OCI-LY3 (cell line): ENCODE measurements around the gene PRDX5.

Experiments used
- H2AFZ ChIP-seq: fragments of 200-600, 300-600 bp; shearing (Covaris generic); 2 replicates; pipeline ENCODE4 v1.6.0; 2014; ENCODE audit warnings: antibody characterized with exemption, low read depth, low read length
- H3K27ac ChIP-seq: fragments of 200-600, 300-600 bp; sonication (generic); 2 replicates; pipeline ENCODE4 v1.5.1; 2014; ENCODE audit warnings: mild to moderate bottlenecking, low read length, moderate library complexity, mixed read lengths
- H3K27me3 ChIP-seq: fragments of 200-600, 300-600 bp; sonication (generic); 2 replicates; pipeline ENCODE4 v1.6.1; 2014; ENCODE audit warnings: low read depth, low read length, mixed read lengths
- H3K36me3 ChIP-seq: fragments of 200-600, 300-600 bp; sonication (generic); replicated peaks from 2 replicates; pipeline ENCODE3; 2014; ENCODE audit warnings: low read depth, low read length, mixed read lengths
- H3K4me1 ChIP-seq: fragments of 300-600, 200-600 bp; sonication (generic); 2 replicates; pipeline ENCODE4 v1.6.1; 2014; ENCODE audit warnings: low read length, mixed read lengths
- H3K4me2 ChIP-seq: fragments of 200-600, 300-600 bp; sonication (generic); 2 replicates; pipeline ENCODE4 v1.6.1; 2014; ENCODE audit warnings: low read length, mixed read lengths
- H3K4me3 ChIP-seq: fragments of 300-600, 200-600 bp; sonication (generic); 2 replicates; pipeline ENCODE4 v1.5.1; 2014; ENCODE audit warnings: antibody characterized with exemption, mild to moderate bottlenecking, low read length, moderate library complexity
- H3K79me2 ChIP-seq: fragments of 300-600, 200-600 bp; shearing (Covaris generic); 2 replicates; pipeline ENCODE4 v1.6.1; 2014; ENCODE audit warnings: mild to moderate bottlenecking, low read length, mixed read lengths
- H3K9ac ChIP-seq: fragments of 300-600, 200-600 bp; shearing (Covaris generic); 2 replicates; pipeline ENCODE4 v1.6.0; 2014; ENCODE audit warnings: mild to moderate bottlenecking, low read length, moderate library complexity
- H3K9me3 ChIP-seq: fragments of 200-600, 300-600 bp; shearing (Covaris generic); 2 replicates; pipeline ENCODE4 v1.6.1; 2014; ENCODE audit warnings: low read length, mixed read lengths; ENCODE audit not compliant: insufficient read depth
- H4K20me1 ChIP-seq: fragments of 200-600, 300-600 bp; sonication (generic); 2 replicates; pipeline ENCODE4 v1.6.1; 2016; ENCODE audit warnings: low read length, mixed read lengths; ENCODE audit not compliant: insufficient read depth
- EZH2phosphoT487 ChIP-seq: fragments of 200-600 bp; shearing (Covaris generic); IDR thresholded peaks from 2 replicates; pipeline ENCODE4 v1.6.1; 2018; ENCODE audit warnings: antibody characterized with exemption, mixed run types, low read depth
- TF ChIP-seq, protein P1 (sequence below): fragments of 200-600, 300-600 bp; sonication (generic); IDR thresholded peaks from 2 replicates; pipeline ENCODE4 v1.5.1; 2014; ENCODE audit warnings: antibody characterized with exemption, low read length, low read depth

Gene PRDX5

DNA sequence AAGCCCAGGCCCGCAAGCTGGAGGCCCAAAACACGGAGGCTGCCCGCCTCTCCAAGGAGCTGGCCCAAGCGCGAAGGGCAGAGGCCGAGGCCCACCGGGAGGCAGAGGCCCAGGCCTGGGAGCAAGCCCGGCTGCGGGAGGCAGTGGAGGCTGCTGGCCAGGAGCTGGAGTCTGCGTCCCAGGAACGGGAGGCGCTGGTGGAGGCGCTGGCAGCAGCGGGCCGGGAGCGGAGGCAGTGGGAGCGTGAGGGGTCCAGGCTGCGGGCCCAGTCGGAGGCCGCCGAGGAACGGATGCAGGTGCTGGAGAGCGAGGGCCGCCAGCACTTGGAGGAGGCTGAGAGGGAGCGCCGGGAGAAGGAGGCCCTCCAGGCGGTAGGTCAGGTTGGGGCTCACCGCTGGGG is 26.9 kb downstream of the PRDX5 start:
- H4K20me1 ChIP-seq: peaks cover 22% of the 10 kb centered on the region

DNA sequence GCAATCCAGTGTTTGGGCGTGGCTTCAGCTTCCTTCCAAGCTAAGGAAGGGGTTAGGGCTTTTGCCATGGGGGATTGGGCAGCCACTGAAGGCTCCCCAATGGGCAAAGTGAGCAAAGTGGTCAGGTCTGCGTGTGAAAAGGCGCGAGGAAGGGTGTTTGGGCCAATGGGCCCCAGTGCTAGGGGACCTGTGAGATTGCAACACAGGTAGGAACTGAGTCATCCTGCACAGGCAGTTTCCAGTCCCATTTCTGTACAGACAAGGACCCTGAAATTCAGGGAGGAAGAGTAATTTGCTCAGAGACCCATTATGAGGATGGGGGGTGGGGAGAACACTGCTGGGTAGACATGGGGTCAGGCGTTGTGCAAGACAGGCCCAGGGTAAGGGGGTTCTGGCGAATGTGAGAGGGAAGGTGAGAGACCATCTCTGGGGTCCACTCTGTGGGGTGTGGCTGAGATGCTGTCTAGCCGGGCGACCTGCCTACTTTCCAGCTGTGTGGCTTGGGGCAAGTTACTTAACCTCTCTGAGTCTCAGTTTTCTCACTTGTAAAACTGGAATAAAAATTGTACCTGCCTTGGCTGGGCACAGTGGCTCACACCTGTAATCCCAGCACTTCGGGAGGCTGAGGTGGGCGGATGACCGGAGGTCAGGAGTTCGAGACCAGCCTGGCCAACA is 29.4 kb downstream of the PRDX5 start:
- H4K20me1 ChIP-seq: peaks cover 7% of the 10 kb centered on the region
- peaks cover 2% of the 10 kb centered on the region; the same call in 1 of the 2 replicates for H3K4me1 ChIP-seq
- H3K36me3 ChIP-seq: peaks cover 50% of the 10 kb centered on the region
- no peaks in the 10 kb centered on the region for H3K9me3 ChIP-seq
- H3K27ac ChIP-seq: no peak overlapping the region
- no peaks in the 10 kb centered on the region for H3K27me3 ChIP-seq
- no peak overlapping the region for H3K4me3 ChIP-seq
- H3K79me2 ChIP-seq: no peaks in the 10 kb centered on the region
- H2AFZ ChIP-seq: no peak overlapping the region
- no peak overlapping the region for H3K9ac ChIP-seq
- no peak for TF ChIP-seq EZH2phosphoT487
- TF ChIP-seq, protein P1, sequence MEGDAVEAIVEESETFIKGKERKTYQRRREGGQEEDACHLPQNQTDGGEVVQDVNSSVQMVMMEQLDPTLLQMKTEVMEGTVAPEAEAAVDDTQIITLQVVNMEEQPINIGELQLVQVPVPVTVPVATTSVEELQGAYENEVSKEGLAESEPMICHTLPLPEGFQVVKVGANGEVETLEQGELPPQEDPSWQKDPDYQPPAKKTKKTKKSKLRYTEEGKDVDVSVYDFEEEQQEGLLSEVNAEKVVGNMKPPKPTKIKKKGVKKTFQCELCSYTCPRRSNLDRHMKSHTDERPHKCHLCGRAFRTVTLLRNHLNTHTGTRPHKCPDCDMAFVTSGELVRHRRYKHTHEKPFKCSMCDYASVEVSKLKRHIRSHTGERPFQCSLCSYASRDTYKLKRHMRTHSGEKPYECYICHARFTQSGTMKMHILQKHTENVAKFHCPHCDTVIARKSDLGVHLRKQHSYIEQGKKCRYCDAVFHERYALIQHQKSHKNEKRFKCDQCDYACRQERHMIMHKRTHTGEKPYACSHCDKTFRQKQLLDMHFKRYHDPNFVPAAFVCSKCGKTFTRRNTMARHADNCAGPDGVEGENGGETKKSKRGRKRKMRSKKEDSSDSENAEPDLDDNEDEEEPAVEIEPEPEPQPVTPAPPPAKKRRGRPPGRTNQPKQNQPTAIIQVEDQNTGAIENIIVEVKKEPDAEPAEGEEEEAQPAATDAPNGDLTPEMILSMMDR: no peak
- H3K4me2 ChIP-seq: no peak overlapping the region

More for the DNA sequence above, 26.9 kb downstream of the PRDX5 start:
- TF ChIP-seq, protein P1: no peak
- no peak for TF ChIP-seq EZH2phosphoT487
- Histone ChIP-seq H3K4me1 (peaks cover 18% of the 10 kb centered on the region), H3K27me3 (no peaks in the 10 kb centered on the region), H3K27ac (no peak overlapping the region), H3K4me3 (no peak overlapping the region), H3K9me3 (no peaks in the 10 kb centered on the region), H3K9ac (no peak overlapping the region), H2AFZ (no peak overlapping the region), H3K36me3 (peaks cover 57% of the 10 kb centered on the region), H3K79me2 (peaks cover 7% of the 10 kb centered on the region), H3K4me2 (no peak overlapping the region)

DNA sequence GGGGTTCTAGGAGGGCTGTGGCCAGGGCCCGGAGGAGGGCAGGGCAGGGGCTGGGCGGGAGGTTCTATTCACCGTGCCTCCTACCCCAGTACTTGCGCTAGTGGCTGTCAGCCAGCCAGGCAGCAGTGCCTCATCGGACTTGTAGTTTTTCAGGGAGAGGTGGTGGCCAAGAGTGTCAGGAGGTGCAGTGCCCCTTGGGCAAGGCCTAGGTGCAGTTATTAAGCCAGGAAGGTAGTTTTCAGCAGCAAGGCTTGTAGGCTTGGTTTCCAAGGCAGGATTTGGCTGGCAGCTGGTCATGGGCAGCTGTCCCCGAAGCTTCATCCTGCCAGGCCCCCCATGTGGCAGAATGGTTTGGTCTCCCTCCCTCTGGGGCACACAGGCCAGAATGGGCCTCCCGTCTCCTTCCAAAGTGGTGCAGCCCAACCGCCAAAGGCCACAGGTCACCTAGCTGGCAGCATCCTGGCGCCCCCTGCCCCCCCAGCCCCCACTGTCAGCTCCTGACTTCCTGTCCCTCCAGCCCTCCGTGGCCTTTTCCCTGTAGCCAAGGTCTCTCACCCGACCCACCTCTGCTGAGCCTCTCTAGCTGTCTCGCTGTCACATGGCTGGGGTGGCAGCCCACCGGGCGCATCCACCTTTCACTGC is 30.6 kb downstream of the PRDX5 start:
- Histone ChIP-seq H3K9me3 (no peaks in the 10 kb centered on the region), H3K36me3 (peaks cover 48% of the 10 kb centered on the region), H3K4me2 (no peak overlapping the region), H3K9ac (no peak overlapping the region), H2AFZ (no peak overlapping the region), H3K79me2 (no peaks in the 10 kb centered on the region), H3K27ac (no peak overlapping the region), H3K4me1 (no peaks in the 10 kb centered on the region), H4K20me1 (peaks cover 6% of the 10 kb centered on the region; the same call in 1 of the 2 replicates), H3K4me3 (no peak overlapping the region), H3K27me3 (no peaks in the 10 kb centered on the region)
- no peak for TF ChIP-seq EZH2phosphoT487
- TF ChIP-seq, protein P1: no peak

DNA sequence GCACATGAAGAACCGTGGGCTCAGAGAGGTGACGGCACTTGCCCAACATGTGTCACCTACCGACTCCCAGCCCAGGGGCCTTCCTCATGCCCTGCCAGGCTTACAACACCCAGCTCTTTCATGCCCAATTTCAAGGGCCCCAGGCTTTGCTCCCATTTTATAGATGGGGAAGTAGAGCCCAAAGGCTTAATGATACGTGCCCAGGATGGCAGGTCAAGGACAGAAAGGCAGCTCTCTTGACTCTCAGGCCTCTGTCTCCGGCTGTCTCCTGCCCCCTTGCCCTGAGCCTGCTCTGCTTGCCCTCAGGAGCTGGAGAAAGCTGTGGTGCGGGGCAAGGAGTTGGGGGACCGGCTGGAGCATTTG is 31.1 kb downstream of the PRDX5 start:
- no peaks in the 10 kb centered on the region for H3K4me1 ChIP-seq
- peaks cover 6% of the 10 kb centered on the region; the same call in 1 of the 2 replicates for H4K20me1 ChIP-seq
- no peak overlapping the region for H2AFZ ChIP-seq
- H3K9me3 ChIP-seq: no peaks in the 10 kb centered on the region
- TF ChIP-seq EZH2phosphoT487: no peak
- TF ChIP-seq, protein P1: no peak
- no peaks in the 10 kb centered on the region for H3K27me3 ChIP-seq
- no peaks in the 10 kb centered on the region for H3K79me2 ChIP-seq
- H3K4me3 ChIP-seq: no peak overlapping the region
- H3K27ac ChIP-seq: no peak overlapping the region
- no peak overlapping the region for H3K9ac ChIP-seq
- no peak overlapping the region for H3K4me2 ChIP-seq
- peaks cover 46% of the 10 kb centered on the region for H3K36me3 ChIP-seq
